ENCODE results near the gene NYAP1.

- TF ChIP-seq POLR2A (IDR thresholded peaks at IDR 0.05) = no peak
- TF ChIP-seq CTCF (IDR thresholded peaks at IDR 0.05) = no peak
These were observed 40.5 kb upstream of the NYAP1 start for GRCh38 chr7:100443096-100443840.

All from breast epithelium (tissue), 3 donors.